WERI-Rb-1 (cell line): ENCODE results near the gene IFT22.
"Not testable (repeated sequence)": the region's sequence is repeated elsewhere in the genome, so short reads cannot be mapped to it uniquely, and the experiment has no call there.

Experiments used
- DNase-seq: peaks from one replicate; pipeline ENCODE4 v3.0.0-alpha.2; 2020
- H3K27ac ChIP-seq: fragments of 250-450 bp; sonication (Bioruptor Pico); 2 replicates; pipeline ENCODE4 v1.5.1; 2020; ENCODE audit warnings: mild to moderate bottlenecking, moderate library complexity
- H3K27me3 ChIP-seq: fragments of 250-450 bp; sonication (Bioruptor Pico); 2 replicates; pipeline ENCODE4 v1.5.1; 2021; ENCODE audit warnings: mild to moderate bottlenecking, low read depth, moderate library complexity; ENCODE audit not compliant: insufficient read depth, severe bottlenecking
- H3K36me3 ChIP-seq: fragments of 250-450 bp; sonication (Bioruptor Pico); 2 replicates; pipeline ENCODE4 v1.5.1; 2020; ENCODE audit warnings: mild to moderate bottlenecking, moderate library complexity
- H3K4me3 ChIP-seq: 2 replicates; pipeline ENCODE4 v1.5.1; 2011; ENCODE audit warnings: low read depth, mild to moderate bottlenecking, control low read depth, low read length
- H3K9me3 ChIP-seq: fragments of 250-450 bp; sonication (Bioruptor Pico); 2 replicates; pipeline ENCODE4 v1.5.1; 2021; ENCODE audit warnings: mild to moderate bottlenecking, moderate library complexity; ENCODE audit not compliant: severe bottlenecking
- TF ChIP-seq, protein P1 (sequence below): IDR thresholded peaks from 2 replicates; pipeline ENCODE4 v1.5.1; 2011; ENCODE audit warnings: low read depth, mild to moderate bottlenecking, control low read depth, inconsistent platforms, low read length

Gene IFT22

DNA sequence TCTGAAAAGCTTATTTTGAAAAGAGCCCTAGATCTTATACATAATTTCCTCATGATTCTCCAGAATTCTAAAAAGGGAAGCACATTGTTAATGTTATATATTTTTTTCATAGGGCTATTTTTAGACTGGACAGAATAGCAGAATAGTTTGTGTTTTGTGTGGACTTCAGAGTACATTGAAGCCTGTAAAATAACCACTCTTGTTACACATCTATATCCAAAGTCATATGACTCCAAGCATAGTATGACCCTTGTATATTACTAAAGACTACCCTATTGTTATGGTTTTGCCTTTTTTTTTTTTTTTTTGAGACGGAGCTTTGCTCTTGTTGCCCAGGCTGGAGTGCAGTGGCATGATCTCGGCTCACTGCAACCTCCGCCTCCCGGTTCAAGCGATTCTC is 50.6 kb downstream of the IFT22 start:
- H3K4me3 ChIP-seq = no peak overlapping the region
- H3K9me3 ChIP-seq = no peaks in the 10 kb centered on the region
- H3K27ac ChIP-seq = no peak overlapping the region
- DNase-seq = no peak
- H3K36me3 ChIP-seq = no peaks in the 10 kb centered on the region
- TF ChIP-seq, protein P1, sequence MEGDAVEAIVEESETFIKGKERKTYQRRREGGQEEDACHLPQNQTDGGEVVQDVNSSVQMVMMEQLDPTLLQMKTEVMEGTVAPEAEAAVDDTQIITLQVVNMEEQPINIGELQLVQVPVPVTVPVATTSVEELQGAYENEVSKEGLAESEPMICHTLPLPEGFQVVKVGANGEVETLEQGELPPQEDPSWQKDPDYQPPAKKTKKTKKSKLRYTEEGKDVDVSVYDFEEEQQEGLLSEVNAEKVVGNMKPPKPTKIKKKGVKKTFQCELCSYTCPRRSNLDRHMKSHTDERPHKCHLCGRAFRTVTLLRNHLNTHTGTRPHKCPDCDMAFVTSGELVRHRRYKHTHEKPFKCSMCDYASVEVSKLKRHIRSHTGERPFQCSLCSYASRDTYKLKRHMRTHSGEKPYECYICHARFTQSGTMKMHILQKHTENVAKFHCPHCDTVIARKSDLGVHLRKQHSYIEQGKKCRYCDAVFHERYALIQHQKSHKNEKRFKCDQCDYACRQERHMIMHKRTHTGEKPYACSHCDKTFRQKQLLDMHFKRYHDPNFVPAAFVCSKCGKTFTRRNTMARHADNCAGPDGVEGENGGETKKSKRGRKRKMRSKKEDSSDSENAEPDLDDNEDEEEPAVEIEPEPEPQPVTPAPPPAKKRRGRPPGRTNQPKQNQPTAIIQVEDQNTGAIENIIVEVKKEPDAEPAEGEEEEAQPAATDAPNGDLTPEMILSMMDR = no peak
- peaks cover 7% of the 10 kb centered on the region for H3K27me3 ChIP-seq

DNA sequence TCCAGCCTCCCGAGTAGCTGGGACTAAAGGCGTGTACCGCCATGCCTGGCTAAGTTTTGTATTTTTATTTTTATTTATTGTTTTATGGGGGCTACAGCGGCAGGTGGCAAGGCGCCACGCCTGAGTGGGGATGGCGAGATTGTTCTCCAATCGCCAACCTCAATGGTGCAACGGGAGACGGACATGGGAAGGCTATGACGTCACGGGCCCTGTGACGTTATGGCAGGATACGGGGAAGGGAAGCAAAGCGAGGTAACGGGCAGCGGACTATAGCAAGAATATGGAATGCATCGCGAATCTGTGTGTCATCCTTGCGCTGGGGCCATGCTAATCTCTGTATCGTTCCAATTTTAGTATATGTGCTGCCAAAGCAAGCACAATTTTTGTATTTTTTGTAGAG is 51.9 kb downstream of the IFT22 start:
- H3K27me3 ChIP-seq = peaks cover 2% of the 10 kb centered on the region
- no peaks in the 10 kb centered on the region for H3K36me3 ChIP-seq
- TF ChIP-seq, protein P1 = no peak
- no peak overlapping the region for H3K27ac ChIP-seq
- no peak overlapping the region for H3K4me3 ChIP-seq
- DNase-seq = no peak
- H3K9me3 ChIP-seq = no peaks in the 10 kb centered on the region

DNA sequence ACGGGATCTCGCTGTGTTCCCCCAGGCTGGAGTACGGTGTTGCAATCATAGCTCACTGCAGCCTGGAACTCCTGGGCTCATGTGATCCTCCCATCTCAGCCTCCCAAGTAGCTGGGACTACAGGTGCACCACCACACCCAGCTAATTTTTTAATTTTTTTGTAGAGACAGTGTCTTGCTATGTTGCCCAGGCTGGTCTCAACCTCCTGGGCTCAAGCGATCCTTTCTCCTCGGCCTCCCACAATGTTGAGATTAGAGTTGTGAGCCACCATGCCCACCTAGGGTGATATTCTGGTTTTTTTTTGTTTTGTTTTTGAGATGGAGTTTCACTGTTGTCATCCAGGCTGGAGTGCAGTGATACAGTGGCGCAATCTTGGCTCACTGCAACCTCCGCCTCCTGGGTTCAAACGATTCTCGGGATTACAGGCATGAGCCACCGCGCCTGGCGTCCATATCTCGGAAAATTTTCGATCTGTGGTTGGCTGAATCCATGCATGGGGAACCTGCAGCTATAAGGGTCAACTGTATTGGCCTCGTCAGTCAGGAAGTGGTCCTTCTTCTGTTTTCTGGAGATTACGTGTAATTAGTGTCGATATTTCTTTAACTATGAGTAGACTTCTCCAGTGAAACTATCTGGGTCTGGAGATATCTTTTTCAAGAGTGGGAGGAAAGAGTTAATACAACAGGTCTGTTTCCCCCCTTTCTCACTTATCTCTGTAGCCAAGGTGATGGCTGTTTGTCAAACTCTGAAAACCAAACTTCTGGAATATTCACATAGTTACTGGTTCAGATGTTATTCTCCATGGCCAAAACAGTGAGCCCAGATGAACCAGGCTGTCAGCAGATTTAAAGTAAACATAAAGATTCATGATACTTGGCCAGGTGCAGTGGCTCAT is 55.7 kb downstream of the IFT22 start:
- no peak overlapping the region for H3K4me3 ChIP-seq
- H3K9me3 ChIP-seq = no peaks in the 10 kb centered on the region
- H3K27ac ChIP-seq = no peak overlapping the region
- no peak for DNase-seq
- TF ChIP-seq, protein P1 = no peak
- H3K27me3 ChIP-seq = no peaks in the 10 kb centered on the region
- H3K36me3 ChIP-seq = no peaks in the 10 kb centered on the region

DNA sequence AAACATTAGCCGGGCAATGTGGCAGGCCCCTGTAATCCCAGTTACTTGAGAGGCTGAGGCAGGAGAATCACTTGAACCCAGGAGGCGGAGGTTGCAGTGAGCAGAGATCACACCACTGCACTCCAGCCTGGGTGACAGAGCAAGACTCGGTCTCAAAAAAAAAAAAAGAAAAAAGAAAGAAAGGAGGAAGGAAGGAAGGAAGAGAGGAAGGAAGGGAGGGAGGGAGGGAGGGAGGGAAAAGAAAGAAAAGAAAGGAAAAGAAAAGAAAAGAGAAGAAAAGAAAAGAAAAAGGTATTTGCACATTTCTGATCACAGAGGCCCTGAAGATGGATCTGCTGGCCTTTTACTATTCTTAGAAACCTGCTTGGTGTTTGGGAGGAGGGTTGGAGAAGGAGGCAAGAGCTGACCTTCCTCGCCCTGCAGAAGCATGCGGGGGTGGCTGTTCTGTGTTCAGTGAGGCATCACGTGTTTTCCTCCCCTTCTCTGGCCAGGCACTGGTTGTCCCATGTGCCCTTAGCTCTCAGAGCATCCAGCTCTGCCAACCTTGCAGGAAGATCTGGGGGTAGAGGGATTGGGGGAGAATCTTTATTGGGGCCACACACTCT is 57.4 kb downstream of the IFT22 start:
- not testable (repeated sequence) for H3K4me3 ChIP-seq, H3K27ac ChIP-seq, H3K36me3 ChIP-seq, H3K27me3 ChIP-seq, H3K9me3 ChIP-seq, DNase-seq
